Epithelial cell of proximal tubule (primary cell): ENCODE measurements around the gene CAMTA1. TPM values are rescaled to one million over a fixed set of nuclear protein-coding genes. Genes with fewer than 3 reads are reported as not detected.

Experiments used
- DNase-seq: peaks from one replicate; pipeline ENCODE4 v3.0.0-alpha.2; 2011; ENCODE audit warnings: low read depth
- H3K4me3 ChIP-seq: 2 replicates; pipeline ENCODE4 v1.5.1; 2011; ENCODE audit warnings: low read depth, mild to moderate bottlenecking, low read length
- total RNA-seq: library from RNA; depleted of rRNA; stranded (reverse); fragments of >200 nt; gene quantifications from 2 replicates; pipeline ENCODE4 v1.2.3, GENCODE V29; 2015
- TF ChIP-seq, protein P1 (sequence below): conservative IDR thresholded peaks from 2 replicates; pipeline ENCODE4 v1.5.1; 2012; ENCODE audit warnings: low read depth, mild to moderate bottlenecking, low read length

Gene CAMTA1
- total RNA-seq, 1 donor from 2014 or later: 79.2 TPM

DNA sequence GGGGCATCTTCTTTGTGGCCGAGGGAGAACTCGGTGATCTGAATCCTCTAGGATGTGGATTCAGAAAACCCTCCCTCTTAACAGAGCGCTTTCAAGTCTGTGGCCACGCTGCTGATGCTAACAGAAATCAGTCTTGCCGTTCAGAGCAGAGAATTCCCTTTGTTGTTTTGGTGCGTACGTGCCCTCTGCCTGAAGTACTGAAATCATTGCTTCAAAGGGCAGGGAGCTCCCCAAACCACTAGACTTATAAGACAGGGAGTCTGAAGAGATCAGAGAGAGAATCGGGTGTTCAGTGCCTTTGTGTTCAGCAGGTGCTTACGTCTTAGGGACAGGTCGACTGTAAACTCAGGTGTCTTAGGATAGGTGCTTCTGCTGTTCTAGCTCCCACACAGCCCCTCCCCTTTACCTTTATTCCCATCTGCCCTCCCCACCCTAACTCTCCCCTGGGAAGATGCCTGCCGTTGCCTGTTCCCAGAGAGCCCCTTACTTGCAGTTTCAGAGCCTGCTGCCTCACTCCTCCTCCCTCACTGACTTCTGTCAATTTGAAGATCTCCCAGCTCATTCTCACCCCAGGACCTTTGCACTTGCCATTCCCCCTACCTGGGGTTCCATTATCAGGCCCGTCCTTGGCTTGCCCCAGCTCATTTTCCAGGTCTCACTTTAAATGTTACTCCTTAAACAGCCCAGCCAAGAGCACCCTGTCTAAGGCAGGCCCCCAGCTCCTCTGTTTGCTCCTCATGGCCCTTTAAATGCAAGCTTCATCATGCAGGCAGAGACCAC, 143.0 kb downstream of the CAMTA1 start:
- no peak overlapping the region for H3K4me3 ChIP-seq
- DNase-seq: no peak
- TF ChIP-seq, protein P1, sequence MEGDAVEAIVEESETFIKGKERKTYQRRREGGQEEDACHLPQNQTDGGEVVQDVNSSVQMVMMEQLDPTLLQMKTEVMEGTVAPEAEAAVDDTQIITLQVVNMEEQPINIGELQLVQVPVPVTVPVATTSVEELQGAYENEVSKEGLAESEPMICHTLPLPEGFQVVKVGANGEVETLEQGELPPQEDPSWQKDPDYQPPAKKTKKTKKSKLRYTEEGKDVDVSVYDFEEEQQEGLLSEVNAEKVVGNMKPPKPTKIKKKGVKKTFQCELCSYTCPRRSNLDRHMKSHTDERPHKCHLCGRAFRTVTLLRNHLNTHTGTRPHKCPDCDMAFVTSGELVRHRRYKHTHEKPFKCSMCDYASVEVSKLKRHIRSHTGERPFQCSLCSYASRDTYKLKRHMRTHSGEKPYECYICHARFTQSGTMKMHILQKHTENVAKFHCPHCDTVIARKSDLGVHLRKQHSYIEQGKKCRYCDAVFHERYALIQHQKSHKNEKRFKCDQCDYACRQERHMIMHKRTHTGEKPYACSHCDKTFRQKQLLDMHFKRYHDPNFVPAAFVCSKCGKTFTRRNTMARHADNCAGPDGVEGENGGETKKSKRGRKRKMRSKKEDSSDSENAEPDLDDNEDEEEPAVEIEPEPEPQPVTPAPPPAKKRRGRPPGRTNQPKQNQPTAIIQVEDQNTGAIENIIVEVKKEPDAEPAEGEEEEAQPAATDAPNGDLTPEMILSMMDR: no peak

DNA sequence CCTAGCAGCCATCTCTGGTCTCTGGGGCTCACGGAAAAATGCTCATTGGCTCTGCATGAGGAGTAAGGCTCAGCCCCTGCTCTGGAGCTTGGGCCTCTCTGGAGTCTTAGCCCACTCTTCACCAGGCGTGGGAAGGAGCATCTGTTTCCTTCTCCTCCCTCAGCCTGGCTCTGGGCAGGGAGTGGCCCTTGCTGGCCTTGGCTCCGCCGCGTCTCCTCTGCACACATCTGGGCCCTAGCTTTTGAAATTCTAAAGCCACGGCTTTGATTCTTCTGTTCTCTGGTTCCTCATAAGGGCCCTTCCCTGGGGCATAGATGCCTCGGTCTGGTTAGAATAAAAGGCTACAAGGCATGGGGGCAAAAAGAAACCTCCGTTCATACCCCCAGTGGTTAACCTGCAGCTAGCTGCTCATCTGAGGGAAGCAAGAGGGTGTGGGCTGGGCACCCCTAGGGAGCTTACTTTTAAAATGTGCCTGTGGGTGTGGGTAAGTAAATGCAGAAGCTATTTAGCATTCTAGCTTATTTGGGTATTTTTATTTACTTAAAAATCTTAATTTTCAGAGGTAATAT, 145.6 kb downstream of the CAMTA1 start:
- DNase-seq: no peak
- no peak overlapping the region for H3K4me3 ChIP-seq
- TF ChIP-seq, protein P1: no peak

DNA sequence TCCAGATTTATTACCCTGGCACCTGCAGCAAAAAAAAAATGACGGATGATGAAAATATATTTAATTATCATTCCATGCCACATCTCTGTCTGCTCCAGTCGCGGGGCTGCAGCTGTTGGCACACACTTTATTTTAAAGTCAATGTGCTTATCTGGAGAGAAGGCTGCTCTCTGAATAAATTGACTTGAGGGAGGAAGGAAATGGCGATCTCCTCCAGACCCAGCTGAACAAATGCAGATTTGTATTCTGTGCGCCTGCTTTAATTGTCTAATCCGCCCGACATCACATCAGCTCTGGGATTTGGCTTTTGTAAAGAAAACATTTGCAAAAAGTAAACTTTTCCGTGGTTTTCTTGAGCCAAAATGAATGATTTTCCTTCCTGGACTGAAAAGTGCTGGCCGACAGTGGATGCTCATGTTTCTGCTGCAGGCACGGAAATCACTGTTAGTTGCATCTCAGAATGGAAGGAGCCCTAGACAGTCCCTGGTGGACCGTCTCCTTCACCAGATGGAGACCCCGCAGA, 150.2 kb downstream of the CAMTA1 start:
- TF ChIP-seq, protein P1: no peak
- no peak overlapping the region for H3K4me3 ChIP-seq
- DNase-seq: no peak

DNA sequence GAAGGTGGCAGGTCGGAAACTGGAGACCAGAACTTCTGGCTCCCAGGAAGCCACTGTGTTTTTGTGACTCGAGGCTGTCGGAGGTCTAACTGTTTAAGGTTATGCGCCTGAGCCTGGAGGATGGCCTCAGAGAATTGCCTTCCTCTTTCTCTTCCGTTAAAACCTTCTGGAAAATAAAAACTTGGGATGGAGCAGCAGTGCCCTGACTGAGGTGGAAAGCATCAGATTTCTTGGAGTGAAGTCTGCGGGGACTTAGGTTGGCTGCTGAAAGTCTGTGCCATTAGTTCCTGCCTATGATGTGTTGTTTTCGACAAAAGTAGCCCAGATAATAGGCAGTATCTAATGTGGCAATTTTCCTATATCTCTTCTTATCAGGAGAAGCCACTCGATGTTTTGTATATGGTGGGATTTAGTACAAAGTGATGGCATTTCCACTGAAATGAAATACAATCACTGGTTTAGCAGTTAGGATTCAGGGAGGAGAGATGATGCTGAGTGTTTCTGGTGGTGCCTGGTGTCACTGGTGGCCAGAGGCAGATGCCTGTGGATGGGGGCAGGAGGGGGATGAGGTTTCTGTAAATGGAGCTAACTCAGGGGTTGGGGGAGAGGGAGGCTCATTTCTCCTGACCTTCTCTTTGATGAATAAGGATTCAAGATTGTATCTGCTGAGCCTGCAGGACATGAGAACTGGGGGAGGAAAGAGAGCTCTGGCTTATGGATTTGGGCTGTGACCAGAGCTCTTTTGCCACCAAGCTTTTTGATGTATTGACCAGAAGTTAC, 150.8 kb downstream of the CAMTA1 start:
- DNase-seq: no peak
- H3K4me3 ChIP-seq: no peak overlapping the region
- TF ChIP-seq, protein P1: no peak

DNA sequence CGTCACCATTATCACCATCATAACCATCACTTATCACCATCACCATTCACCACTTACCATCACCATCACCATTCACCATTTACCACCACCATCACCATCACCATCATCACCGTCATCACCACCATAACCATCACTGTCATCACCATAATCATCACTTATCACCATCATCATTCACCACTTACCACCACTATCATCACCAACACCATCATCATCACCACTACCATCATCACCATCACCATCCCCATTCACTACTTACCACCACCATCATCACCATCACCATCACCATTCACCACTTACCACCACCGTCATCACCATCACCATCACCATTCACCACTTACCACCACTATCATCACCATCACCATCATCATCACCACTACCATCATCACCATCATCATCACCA, 151.8 kb downstream of the CAMTA1 start:
- TF ChIP-seq, protein P1: no peak
- no peak overlapping the region for H3K4me3 ChIP-seq
- no peak for DNase-seq

DNA sequence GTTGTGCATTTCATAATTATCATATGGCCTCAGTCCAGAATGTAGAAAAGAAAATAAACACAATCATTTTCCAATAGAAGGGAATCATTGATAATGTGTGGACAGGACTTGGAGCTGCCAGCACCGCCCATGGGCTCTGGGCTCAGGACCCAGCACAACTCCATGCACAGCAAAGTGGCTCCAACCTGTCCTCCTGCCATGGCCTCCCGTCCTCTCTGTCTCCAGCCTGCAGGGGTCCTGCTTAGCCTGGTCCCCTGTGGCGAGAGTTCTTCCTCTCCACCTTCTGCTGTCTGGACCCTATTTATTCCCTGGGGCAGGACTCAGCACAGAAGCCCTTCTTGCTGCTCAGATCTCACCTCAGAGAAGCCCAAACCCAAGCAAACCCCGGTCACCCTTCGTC, 154.1 kb downstream of the CAMTA1 start:
- TF ChIP-seq, protein P1: no peak
- no peak overlapping the region for H3K4me3 ChIP-seq
- no peak for DNase-seq
